Calu3 (cell line): ENCODE data around the gene CRACDL. TPM values are rescaled to one million over a fixed set of nuclear protein-coding genes. Genes with fewer than 3 reads are reported as not detected.
A peak's percentile ranks its signal among the peaks of the same experiment; 100 is the strongest.

Experiments
- BruUV-seq: library from RNA; stranded (reverse); fragments of 400-500 nt; replicated peaks from 2 replicates; lab custom pipeline; 2021; lab: Mats Ljungman, UMichigan
- CTCF ChIA-PET: fragments of 300-600 bp; sonication (Branson Sonifier 250); formaldehyde crosslinking; loops from one replicate; lab custom pipeline; 2022; ENCODE audit warnings: antibody characterized with exemption; lab: Charles Lee
- DNase-seq: peaks from one replicate; pipeline ENCODE4 v3.0.0; 2022
- H3K27ac Mint-ChIP-seq: one replicate; pipeline ENCODE4 v1.8.0; 2022; ENCODE audit warnings: mixed read lengths; ENCODE audit not compliant: unreplicated experiment
- H3K27me3 Mint-ChIP-seq: one replicate; pipeline ENCODE4 v1.8.0; 2022; ENCODE audit warnings: mixed read lengths; ENCODE audit not compliant: unreplicated experiment
- H3K36me3 Mint-ChIP-seq: one replicate; pipeline ENCODE4 v1.8.0; 2022; ENCODE audit warnings: mild to moderate bottlenecking, moderate library complexity, mixed read lengths; ENCODE audit not compliant: insufficient read depth, unreplicated experiment
- H3K4me1 Mint-ChIP-seq: one replicate; pipeline ENCODE4 v1.8.0; 2022; ENCODE audit warnings: mild to moderate bottlenecking, low read depth, mixed read lengths; ENCODE audit not compliant: unreplicated experiment
- H3K4me3 Mint-ChIP-seq: one replicate; pipeline ENCODE4 v1.8.0; 2022; ENCODE audit warnings: mild to moderate bottlenecking, low read depth, moderate library complexity, mixed read lengths; ENCODE audit not compliant: unreplicated experiment
- H3K9me3 Mint-ChIP-seq: one replicate; pipeline ENCODE4 v1.8.0; 2022; ENCODE audit warnings: low read depth, mixed read lengths; ENCODE audit not compliant: unreplicated experiment
- intact Hi-C: fragments of 100-400 bp; cut with micrococcal nuclease; formaldehyde crosslinking; loops from one replicate; pipeline ENCODE4 v1.10.0; 2022; ENCODE audit not compliant: unreplicated experiment
- total RNA-seq: library from RNA; stranded (reverse); gene quantifications from 2 replicates; pipeline ENCODE4 v1.2.3, GENCODE V29; 2022
- TF ChIP-seq, protein P1 (sequence below): fragments of 200-600 bp; IDR thresholded peaks from one replicate; pipeline ENCODE4 v1.8.0; 2022; ENCODE audit warnings: antibody characterized with exemption; ENCODE audit not compliant: unreplicated experiment

Gene CRACDL
- total RNA-seq, 1 experiment from 2014 or later: 16.2 TPM

DNA sequence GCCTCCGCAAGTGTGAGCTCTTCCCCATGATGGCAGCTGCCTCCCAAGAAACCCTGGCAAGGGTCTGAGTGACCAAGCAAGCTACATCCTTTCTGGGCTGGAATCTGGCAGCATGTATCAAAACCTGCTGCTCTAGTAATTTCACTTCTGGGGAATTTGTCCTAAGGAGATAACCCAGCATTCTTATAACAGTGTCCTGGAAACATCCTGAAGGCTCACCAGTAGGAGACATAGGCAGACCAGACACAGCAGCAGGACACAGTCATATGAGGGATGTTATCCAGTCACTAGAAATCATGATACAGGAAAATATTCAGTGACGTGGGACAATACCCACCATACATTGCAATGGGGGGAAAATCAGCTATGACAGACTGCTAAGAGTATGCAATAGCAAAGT is 64.5 kb downstream of the CRACDL start:
- no TSS peak for BruUV-seq
- Mint-ChIP-seq H3K4me1 (peaks cover 23% of the 10 kb centered on the region), H3K4me3 (no peak overlapping the region), H3K9me3 (no peaks in the 10 kb centered on the region), H3K27me3 (no peaks in the 10 kb centered on the region), H3K27ac (no peak overlapping the region), H3K36me3 (peaks cover 24% of the 10 kb centered on the region)
- CTCF ChIA-PET: no interaction called here
- DNase-seq: no peak
- intact Hi-C loops: no loop called here
- TF ChIP-seq, protein P1, sequence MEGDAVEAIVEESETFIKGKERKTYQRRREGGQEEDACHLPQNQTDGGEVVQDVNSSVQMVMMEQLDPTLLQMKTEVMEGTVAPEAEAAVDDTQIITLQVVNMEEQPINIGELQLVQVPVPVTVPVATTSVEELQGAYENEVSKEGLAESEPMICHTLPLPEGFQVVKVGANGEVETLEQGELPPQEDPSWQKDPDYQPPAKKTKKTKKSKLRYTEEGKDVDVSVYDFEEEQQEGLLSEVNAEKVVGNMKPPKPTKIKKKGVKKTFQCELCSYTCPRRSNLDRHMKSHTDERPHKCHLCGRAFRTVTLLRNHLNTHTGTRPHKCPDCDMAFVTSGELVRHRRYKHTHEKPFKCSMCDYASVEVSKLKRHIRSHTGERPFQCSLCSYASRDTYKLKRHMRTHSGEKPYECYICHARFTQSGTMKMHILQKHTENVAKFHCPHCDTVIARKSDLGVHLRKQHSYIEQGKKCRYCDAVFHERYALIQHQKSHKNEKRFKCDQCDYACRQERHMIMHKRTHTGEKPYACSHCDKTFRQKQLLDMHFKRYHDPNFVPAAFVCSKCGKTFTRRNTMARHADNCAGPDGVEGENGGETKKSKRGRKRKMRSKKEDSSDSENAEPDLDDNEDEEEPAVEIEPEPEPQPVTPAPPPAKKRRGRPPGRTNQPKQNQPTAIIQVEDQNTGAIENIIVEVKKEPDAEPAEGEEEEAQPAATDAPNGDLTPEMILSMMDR: no peak

DNA sequence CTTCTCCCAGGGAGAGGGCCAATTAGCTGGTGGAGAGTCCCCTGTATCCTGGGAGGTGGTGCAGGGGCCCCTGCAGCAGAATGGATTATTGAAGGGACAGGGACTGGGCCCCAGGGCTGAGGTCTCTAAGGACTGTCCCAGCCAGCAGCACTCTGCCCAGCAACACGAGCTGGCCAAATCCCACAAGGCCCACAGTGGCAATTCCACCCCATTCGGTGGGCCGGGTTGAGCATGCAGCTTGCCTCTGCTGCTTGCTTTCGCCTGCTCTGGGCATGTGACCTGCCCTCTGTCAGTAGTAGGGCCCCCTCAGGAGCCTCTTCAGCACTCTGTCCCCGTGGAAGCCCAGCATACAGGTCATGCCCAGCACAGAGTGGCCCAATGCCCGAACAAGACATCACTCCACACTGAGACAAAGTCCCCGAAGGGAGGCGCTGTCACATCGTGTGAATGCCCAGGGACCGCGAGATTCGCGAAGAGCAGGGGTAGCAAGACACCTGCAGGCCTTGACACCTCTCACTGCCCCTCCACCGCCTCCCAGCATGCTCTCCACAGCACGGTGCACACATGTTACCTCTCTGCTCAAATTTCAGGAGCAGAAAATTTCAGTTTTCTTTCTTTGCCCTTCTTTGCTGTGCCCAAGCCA is 65.4 kb downstream of the CRACDL start:
- peaks cover 25% of the 10 kb centered on the region for H3K36me3 Mint-ChIP-seq
- H3K4me3 Mint-ChIP-seq: no peak overlapping the region
- H3K4me1 Mint-ChIP-seq: peaks cover 32% of the 10 kb centered on the region
- peak overlapping the region; percentile 99 for H3K27ac Mint-ChIP-seq
- no peaks in the 10 kb centered on the region for H3K27me3 Mint-ChIP-seq
- BruUV-seq: no TSS peak
- CTCF ChIA-PET: no interaction called here
- intact Hi-C loops: no loop called here
- no peak for DNase-seq
- TF ChIP-seq, protein P1: no peak
- no peaks in the 10 kb centered on the region for H3K9me3 Mint-ChIP-seq

DNA sequence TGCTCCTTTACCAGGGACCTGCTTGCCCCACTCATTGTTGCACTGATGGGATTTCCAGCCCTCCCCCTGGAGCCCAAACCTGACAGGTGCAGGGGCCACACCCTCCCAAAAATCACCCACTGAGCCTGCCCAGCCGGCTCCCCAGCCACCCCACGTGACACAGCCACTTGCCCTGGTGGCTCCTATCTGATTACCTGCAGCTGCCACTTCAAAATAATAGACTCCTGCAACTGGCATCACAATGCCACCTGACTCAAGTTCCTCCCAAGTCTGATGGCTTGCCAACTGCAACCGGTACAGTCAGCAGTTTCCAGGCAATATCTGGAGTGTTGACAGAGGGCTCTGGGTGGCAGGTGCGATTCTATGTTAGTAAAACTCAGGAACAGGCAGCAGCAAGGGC is 66.2 kb downstream of the CRACDL start:
- DNase-seq: peak; percentile 88
- CTCF ChIA-PET: interaction anchor here (1.1 to 1.9 kb wide), 3 partner anchors 11 to 221 kb away, joined by 3 to 5 read pairs (median 3); no protein-coding TSS in a partner anchor
- peak overlapping the region; percentile 99 for H3K27ac Mint-ChIP-seq

DNA sequence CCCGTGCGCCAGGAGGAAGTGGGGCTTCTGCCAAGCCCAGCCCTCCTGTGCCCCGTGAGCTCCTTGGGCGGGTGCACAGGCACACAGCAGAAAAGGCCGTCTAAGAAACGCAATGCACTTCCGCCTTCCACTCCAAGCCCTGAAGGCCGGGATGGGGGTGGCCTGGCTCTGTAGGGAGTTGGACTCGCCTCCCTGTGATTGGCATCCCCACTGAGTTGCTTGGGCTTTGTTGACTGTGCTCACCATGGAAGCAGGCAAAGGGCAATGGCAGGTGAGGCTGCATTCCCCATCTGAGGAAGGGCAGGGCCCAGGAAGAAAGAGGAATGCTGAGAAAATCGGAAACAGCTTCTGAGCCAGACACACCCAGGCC is 66.8 kb downstream of the CRACDL start:
- H3K4me3 Mint-ChIP-seq: peak overlapping the region; percentile 89
- peak overlapping the region; percentile 99 for H3K27ac Mint-ChIP-seq
- BruUV-seq: no TSS peak
- TF ChIP-seq, protein P1: no peak
- H3K36me3 Mint-ChIP-seq: peaks cover 33% of the 10 kb centered on the region
- peak; percentile 92 for DNase-seq
- H3K4me1 Mint-ChIP-seq: peaks cover 44% of the 10 kb centered on the region
- no peaks in the 10 kb centered on the region for H3K9me3 Mint-ChIP-seq
- CTCF ChIA-PET: interaction anchor here (1.0 to 1.9 kb wide), 5 partner anchors 12 to 222 kb away, joined by 3 to 5 read pairs (median 3); no protein-coding TSS in a partner anchor
- H3K27me3 Mint-ChIP-seq: no peaks in the 10 kb centered on the region
- intact Hi-C loops: loop anchor here (5.0 kb wide), 1 partner anchor 38 kb away; no protein-coding TSS in a partner anchor

More for the DNA sequence above, 66.2 kb downstream of the CRACDL start:
- no peaks in the 10 kb centered on the region for H3K27me3 Mint-ChIP-seq
- no TSS peak for BruUV-seq
- peaks cover 32% of the 10 kb centered on the region for H3K36me3 Mint-ChIP-seq
- no peaks in the 10 kb centered on the region for H3K9me3 Mint-ChIP-seq
- TF ChIP-seq, protein P1: no peak
- H3K4me3 Mint-ChIP-seq: peak overlapping the region; percentile 89
- intact Hi-C loops: loop anchor here (5.0 kb wide), 1 partner anchor 37 kb away; no protein-coding TSS in a partner anchor
- H3K4me1 Mint-ChIP-seq: peaks cover 40% of the 10 kb centered on the region
